H1 (cell line): ENCODE data around the gene GALNT9. TPM values are rescaled to one million over a fixed set of nuclear protein-coding genes. Genes with fewer than 3 reads are reported as not detected.

ENCODE experiments used
- CTCF ChIA-PET: fragments of 300-600 bp; sonication (Branson Sonifier 250); formaldehyde crosslinking; loops from one replicate; lab custom pipeline; 2021; ENCODE audit not compliant: partially characterized antibody; lab: Charles Lee
- POLR2A ChIA-PET: fragments of 300-600 bp; sonication (Branson Sonifier 250); formaldehyde crosslinking; loops from one replicate; lab custom pipeline; 2021; ENCODE audit warnings: inconsistent platforms; ENCODE audit not compliant: partially characterized antibody; lab: Charles Lee
- DNase-seq, 2 experiments: peaks; one replicate each; pipeline versions ENCODE4 v3.0.0 to v3.0.0-alpha.2; 2010 to 2022; ENCODE audit warnings: low spot score in 2 of 2, low read depth in 1 of 2, mixed read lengths in 1 of 2
- FAIRE-seq: peaks from 2 replicates; lab custom pipeline; 2011; peaks lifted over from hg19 to GRCh38; lab: Jason Lieb, UNC
- H2AFZ ChIP-seq: 2 replicates; pipeline ENCODE4 v1.8.1; 2012; ENCODE audit warnings: low read length, inconsistent platforms
- H2AK5ac ChIP-seq: 2 replicates; pipeline ENCODE4 v1.6.1; 2013; ENCODE audit warnings: low read depth, low read length
- H2BK120ac ChIP-seq: replicated peaks from 2 replicates; pipeline ENCODE3; 2013; ENCODE audit warnings: low read depth, low read length, inconsistent platforms
- H2BK12ac ChIP-seq: 2 replicates; pipeline ENCODE4 v1.6.1; 2013; ENCODE audit warnings: low read depth, low read length
- H2BK15ac ChIP-seq: 2 replicates; pipeline ENCODE4 v1.6.1; 2013; ENCODE audit warnings: low read length
- H2BK20ac ChIP-seq: 2 replicates; pipeline ENCODE4 v1.6.1; 2013; ENCODE audit warnings: low read length
- H2BK5ac ChIP-seq: 2 replicates; pipeline ENCODE4 v1.6.1; 2013; ENCODE audit warnings: low read depth, low read length
- H3K14ac ChIP-seq: 2 replicates; pipeline ENCODE4 v1.6.1; 2013; ENCODE audit warnings: inconsistent platforms; ENCODE audit not compliant: insufficient read length
- H3K18ac ChIP-seq: 2 replicates; pipeline ENCODE4 v1.6.1; 2013; ENCODE audit warnings: low read length; ENCODE audit errors: extremely low read depth
- H3K23ac ChIP-seq: 2 replicates; pipeline ENCODE4 v1.6.1; 2013; ENCODE audit warnings: inconsistent platforms; ENCODE audit not compliant: insufficient read length
- H3K23me2 ChIP-seq: 2 replicates; pipeline ENCODE4 v1.6.1; 2013; ENCODE audit warnings: low read depth, low read length
- H3K27ac ChIP-seq: 2 replicates; pipeline ENCODE4 v1.6.1; 2011; ENCODE audit warnings: low read depth, low read length, inconsistent platforms
- H3K27me3 ChIP-seq, 4 experiments: replicated peaks in 1 of 4; 1 replicate in 1 of 4; 2 replicates in 3 of 4; pipeline versions ENCODE4 v1.6.1 to v1.8.1; 2011 to 2013; ENCODE audit warnings: low read length in 3 of 4, mild to moderate bottlenecking in 3 of 4, inconsistent platforms in 2 of 4, mixed read lengths in 2 of 4, moderate library complexity in 1 of 4; ENCODE audit not compliant: control insufficient read depth in 3 of 4, insufficient read depth in 3 of 4; ENCODE audit errors: extremely low read depth in 1 of 4
- H3K36me3 ChIP-seq, 4 experiments: 2 replicates each; pipeline versions ENCODE4 v1.6.1 to v1.8.1; 2011 to 2013; ENCODE audit warnings: mild to moderate bottlenecking in 4 of 4, low read length in 3 of 4, moderate library complexity in 2 of 4, control low read depth in 1 of 4, inconsistent platforms in 1 of 4; ENCODE audit not compliant: insufficient read depth in 4 of 4, control insufficient read depth in 2 of 4
- H3K4ac ChIP-seq: replicated peaks from 2 replicates; pipeline ENCODE3; 2013; ENCODE audit warnings: low read length, low read depth, mixed read lengths, inconsistent platforms; ENCODE audit not compliant: insufficient read length
- H3K4me1 ChIP-seq, 4 experiments: replicated peaks in 1 of 4; 1 replicate in 1 of 4; 2 replicates in 3 of 4; pipeline versions ENCODE4 v1.6.1 to v1.8.1; 2011 to 2013; ENCODE audit warnings: low read length in 3 of 4, inconsistent platforms in 2 of 4, mixed read lengths in 1 of 4; ENCODE audit not compliant: insufficient read depth in 4 of 4, control insufficient read depth in 3 of 4
- H3K4me2 ChIP-seq, 2 experiments: 2 replicates each; pipeline versions ENCODE4 v1.6.1 to v1.8.1; 2011 to 2013; ENCODE audit warnings: low read depth in 2 of 2, low read length in 2 of 2, control low read depth in 1 of 2, inconsistent platforms in 1 of 2, mild to moderate bottlenecking in 1 of 2; ENCODE audit not compliant: insufficient read depth in 1 of 2
- H3K4me3 ChIP-seq, 4 experiments: fragments of 200-600, 300-600 bp in 1 of 4; sonication (generic), shearing (Covaris generic), sonication (Bioruptor Twin) in 1 of 4; 2 replicates each; pipeline versions ENCODE4 v1.5.1 to v1.8.1; 2011 to 2016; ENCODE audit warnings: low read length in 4 of 4, low read depth in 3 of 4, control low read depth in 2 of 4, inconsistent platforms in 2 of 4, mild to moderate bottlenecking in 2 of 4, mixed read lengths in 1 of 4, moderate library complexity in 1 of 4; ENCODE audit not compliant: insufficient read depth in 2 of 4; ENCODE audit errors: extremely low read depth in 1 of 4
- H3K56ac ChIP-seq: replicated peaks from 2 replicates; pipeline ENCODE3; 2013; ENCODE audit warnings: low read depth, mild to moderate bottlenecking, mixed read lengths, low read length, inconsistent platforms; ENCODE audit not compliant: insufficient read length
- H3K79me1 ChIP-seq: 2 replicates; pipeline ENCODE4 v1.6.1; 2013; ENCODE audit warnings: low read depth, low read length, control low read depth
- H3K79me2 ChIP-seq, 2 experiments: 2 replicates each; pipeline versions ENCODE4 v1.6.1 to v1.8.1; 2012 to 2013; ENCODE audit warnings: low read length in 2 of 2, mild to moderate bottlenecking in 2 of 2, inconsistent platforms in 1 of 2; ENCODE audit not compliant: insufficient read depth in 2 of 2, control insufficient read depth in 1 of 2
- H3K9ac ChIP-seq, 4 experiments: replicated peaks in 1 of 4; 1 replicate in 1 of 4; 2 replicates in 3 of 4; pipeline versions ENCODE4 v1.6.1 to v1.8.1; 2011 to 2013; ENCODE audit warnings: low read depth in 3 of 4, low read length in 3 of 4, control low read depth in 2 of 4, mild to moderate bottlenecking in 2 of 4, moderate library complexity in 2 of 4, inconsistent platforms in 1 of 4; ENCODE audit errors: extremely low read depth in 1 of 4
- H3K9me3 ChIP-seq, 2 experiments: 2 replicates each; pipeline versions ENCODE4 v1.6.1 to v1.8.1; 2012 to 2013; ENCODE audit warnings: mild to moderate bottlenecking in 2 of 2, moderate library complexity in 2 of 2, control low read depth in 1 of 2, inconsistent platforms in 1 of 2, low read depth in 1 of 2, low read length in 1 of 2, mixed read lengths in 1 of 2; ENCODE audit not compliant: insufficient read depth in 2 of 2
- H4K20me1 ChIP-seq, 2 experiments: replicated peaks in 1 of 2; 2 replicates each; pipeline versions ENCODE3 to v1.8.1; 2011 to 2013; ENCODE audit warnings: inconsistent platforms in 2 of 2, low read length in 2 of 2, mild to moderate bottlenecking in 1 of 2; ENCODE audit not compliant: insufficient read depth in 2 of 2, control insufficient read depth in 1 of 2
- H4K5ac ChIP-seq: 2 replicates; pipeline ENCODE4 v1.6.1; 2013; ENCODE audit warnings: low read length, low read depth, mixed read lengths, inconsistent platforms; ENCODE audit not compliant: insufficient read length
- H4K8ac ChIP-seq: 2 replicates; pipeline ENCODE4 v1.8.0; 2013; ENCODE audit warnings: mild to moderate bottlenecking, moderate library complexity, low read length, inconsistent platforms; ENCODE audit not compliant: insufficient read depth; ENCODE audit errors: extremely low read depth
- H4K91ac ChIP-seq: replicated peaks from 2 replicates; pipeline ENCODE3; 2013; ENCODE audit warnings: low read length, mixed read lengths, inconsistent platforms; ENCODE audit not compliant: insufficient read length
- ATF3 ChIP-seq: IDR thresholded peaks from 2 replicates; pipeline ENCODE4 v1.6.1; 2011; ENCODE audit warnings: low read depth, mild to moderate bottlenecking, low read length; ENCODE audit not compliant: insufficient read depth
- BACH1 ChIP-seq: IDR thresholded peaks from 2 replicates; pipeline ENCODE4 v1.6.1; 2012; ENCODE audit warnings: low read length, improper control_type of control experiment
- EP300 ChIP-seq, 2 experiments: IDR thresholded peaks; 1 replicate in 1 of 2; 2 replicates in 1 of 2; pipeline ENCODE4 v1.6.1; 2011 to 2012; ENCODE audit warnings: low read depth in 2 of 2, low read length in 2 of 2, mild to moderate bottlenecking in 2 of 2, borderline replicate concordance in 1 of 2, inconsistent platforms in 1 of 2, moderate library complexity in 1 of 2
- EZH2 ChIP-seq: fragments of 200-600 bp; sonication (generic); IDR thresholded peaks from 2 replicates; pipeline ENCODE4 v1.7.1; 2012; ENCODE audit warnings: low read depth, mild to moderate bottlenecking, moderate library complexity, low read length, inconsistent platforms; ENCODE audit not compliant: severe bottlenecking
- GTF2F1 ChIP-seq: IDR thresholded peaks from 2 replicates; pipeline ENCODE4 v1.6.1; 2012; ENCODE audit warnings: low read depth, low read length, improper control_type of control experiment, borderline replicate concordance
- HDAC6 ChIP-seq: IDR thresholded peaks from one replicate; pipeline ENCODE4 v1.7.1; 2012; ENCODE audit warnings: low read depth, mild to moderate bottlenecking, inconsistent platforms, low read length, moderate library complexity
- KDM4A ChIP-seq: IDR thresholded peaks from one replicate; pipeline ENCODE4 v1.7.1; 2012; ENCODE audit warnings: low read depth, mild to moderate bottlenecking, moderate library complexity, low read length, inconsistent platforms; ENCODE audit not compliant: severe bottlenecking
- KDM5A ChIP-seq: fragments of 200-600 bp; IDR thresholded peaks from 2 replicates; pipeline ENCODE4 v1.7.1; 2012; ENCODE audit warnings: mild to moderate bottlenecking, low read length, inconsistent platforms, mixed read lengths
- RFX5 ChIP-seq: IDR thresholded peaks from 2 replicates; pipeline ENCODE4 v1.6.1; 2011; ENCODE audit warnings: low read depth, low read length, improper control_type of control experiment, borderline replicate concordance
- SAP30 ChIP-seq: fragments of 300-600 bp; sonication (generic); IDR thresholded peaks from 2 replicates; pipeline ENCODE4 v1.7.1; 2012; ENCODE audit warnings: low read length, moderate library complexity, mild to moderate bottlenecking, inconsistent platforms; ENCODE audit not compliant: insufficient read depth, insufficient replicate concordance
- SP1 ChIP-seq: IDR thresholded peaks from 2 replicates; pipeline ENCODE4 v1.6.1; 2011; ENCODE audit warnings: low read depth, low read length
- WGBS, 2 experiments: shearing (Covaris generic) in 1 of 2; methylation state at CpG; one replicate each; pipeline versions ENCODE4 v1.1.6 to v1.1.7; 2013 to 2015; ENCODE audit warnings: low lambda C conversion rate in 2 of 2, mixed read lengths in 2 of 2, inconsistent platforms in 1 of 2, low coverage in 1 of 2, missing lambda C conversion rate in 1 of 2; ENCODE audit not compliant: insufficient replicate concordance in 2 of 2, insufficient coverage in 1 of 2, insufficient read length in 1 of 2; ENCODE audit errors: extremely low coverage in 1 of 2, missing lambda C conversion rate in 1 of 2; 5-methylcytosine and 5-hydroxymethylcytosine counted together
- polyA plus RNA-seq, 7 experiments: library from polyadenylated mRNA; depleted of rRNA in 3 of 7; stranded (reverse) in 5 of 7; unstranded in 2 of 7; fragments of >200 nt in 5 of 7; fragments of 200-250 nt in 2 of 7; gene quantifications; 1 replicate in 5 of 7; 2 replicates in 1 of 7; 4 replicates in 1 of 7; pipeline versions ENCODE4 v1.2.1 to v1.2.3, GENCODE V29; 2011 to 2013; ENCODE audit warnings: missing spikeins in 2 of 7, mixed read lengths in 2 of 7
- total RNA-seq: library from RNA; stranded (reverse); fragmentation: NEBNext Ultra II Directional; extraction: Animal tissue kit (Norgen Biotek cat#: 25700); gene quantifications from 2 replicates; pipeline ENCODE4 v1.2.1, GENCODE V29; 2021

Gene GALNT9
- total and polyA plus RNA-seq, 2 of the 8 experiments (the other 6 are each of a cell fraction or from before 2014, with no cell fraction given), result 2.0 to 3.6 TPM

GRCh38 chr12:132174839-132175490 lies 154.4 kb downstream of the GALNT9 start:
- 0 out of 7 replicates have a peak, but pooled peaks cover 0 to 2% (median 0%) of the 10 kb centered on the region in 4 experiments for H3K4me1 ChIP-seq
- H3K79me2 ChIP-seq, result no peaks in the 10 kb centered on the region
- H2BK20ac ChIP-seq, result no peak overlapping the region
- no peak overlapping the region for H3K4me2 ChIP-seq
- no peak overlapping the region for H3K9ac ChIP-seq
- H3K27ac ChIP-seq, result no peak overlapping the region
- no peak overlapping the region for H3K14ac ChIP-seq
- H3K36me3 ChIP-seq, result no peaks in the 10 kb centered on the region; a peak in 1 of 8 replicates
- H4K91ac ChIP-seq, result no peak overlapping the region
- POLR2A ChIA-PET, result interaction anchor here (2.0 kb wide), 1 partner anchor 13 kb away, joined by 10 read pairs; no protein-coding TSS in a partner anchor
- WGBS, 2 experiments, result 87% methylated on average over 19 of the region's 25 CpGs; no CpG with 5 or more reads in 1 of the 2 experiments
- peaks cover 0 to 26% (median 20%) of the 10 kb centered on the region in 4 experiments; a peak in 4 of 7 replicates for H3K27me3 ChIP-seq
- no peaks in the 10 kb centered on the region for H3K79me1 ChIP-seq
- H2BK15ac ChIP-seq, result no peak overlapping the region
- DNase-seq (no peak), FAIRE-seq (no peak)
- H4K5ac ChIP-seq, result no peak overlapping the region
- H2AFZ ChIP-seq, result no peak overlapping the region
- H4K8ac ChIP-seq, result peak overlapping the region; percentile 68; the same call in 1 of the 2 replicates
- H3K9me3 ChIP-seq, result no peaks in the 10 kb centered on the region
- H2BK120ac ChIP-seq, result no peak overlapping the region
- H2BK12ac ChIP-seq, result no peak overlapping the region
- no peak overlapping the region for H3K23ac ChIP-seq
- H3K4ac ChIP-seq, result no peak overlapping the region
- H4K20me1 ChIP-seq, result peaks cover 0 to 4% of the 10 kb centered on the region in 2 experiments
- no peak overlapping the region for H3K18ac ChIP-seq
- H2BK5ac ChIP-seq, result no peak overlapping the region
- no peaks in the 10 kb centered on the region for H3K23me2 ChIP-seq
- no peak overlapping the region for H3K56ac ChIP-seq
- no peak for TF ChIP-seq KDM4A
- no peak for TF ChIP-seq SP1
- TF ChIP-seq RFX5, result no peak
- TF ChIP-seq GTF2F1, result no peak
- TF ChIP-seq SAP30, result no peak
- TF ChIP-seq EZH2, result no peak
- no peak for TF ChIP-seq ATF3
- TF ChIP-seq BACH1, result no peak
- TF ChIP-seq KDM5A, result no peak
- no peak for TF ChIP-seq HDAC6
- TF ChIP-seq EP300 (IDR thresholded peaks at IDR 0.05; ENCODE audit: borderline replicate concordance in 1 of 2, low read depth in 2 of 2, low read length in 2 of 2), result no peak
- H3K4me3 ChIP-seq, result no peak overlapping the region
- CTCF ChIA-PET, result interaction anchor here (0.8 to 1.7 kb wide), 6 partner anchors 8 to 239 kb away, joined by 3 to 4 read pairs (median 4); no protein-coding TSS in a partner anchor
- H2AK5ac ChIP-seq, result no peak overlapping the region
